ENCODE results near the gene OR2S2. TPM values are rescaled to one million over a fixed set of nuclear protein-coding genes. Genes with fewer than 3 reads are reported as not detected.

OR2S2 gene
- total RNA-seq, 1 experiment from 2014 or later: not detected

DNA sequence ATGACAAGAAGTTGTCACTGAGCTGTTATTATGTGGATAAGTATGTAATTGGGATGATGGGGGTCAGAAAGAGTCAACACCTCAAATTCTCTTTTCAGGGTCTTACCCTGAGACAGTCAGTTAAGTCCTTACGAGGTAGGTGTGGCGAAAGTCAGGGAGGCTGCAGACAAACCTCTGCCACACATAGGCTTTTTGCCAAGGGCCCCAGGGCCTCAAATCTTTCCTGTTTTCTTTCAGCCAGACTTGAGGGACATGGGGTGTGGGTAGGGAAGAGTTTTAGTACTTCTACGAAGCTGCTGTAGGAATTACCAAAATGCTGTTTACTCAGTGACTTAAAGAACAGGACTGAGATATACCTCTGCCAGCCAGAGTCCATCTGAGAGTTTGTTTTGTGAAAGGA is 13.8 kb downstream of the OR2S2 start:
- no peak overlapping the region for H3K27ac Mint-ChIP-seq (ENCODE audit: low read depth, unreplicated experiment)
- TF ChIP-seq, protein P1, sequence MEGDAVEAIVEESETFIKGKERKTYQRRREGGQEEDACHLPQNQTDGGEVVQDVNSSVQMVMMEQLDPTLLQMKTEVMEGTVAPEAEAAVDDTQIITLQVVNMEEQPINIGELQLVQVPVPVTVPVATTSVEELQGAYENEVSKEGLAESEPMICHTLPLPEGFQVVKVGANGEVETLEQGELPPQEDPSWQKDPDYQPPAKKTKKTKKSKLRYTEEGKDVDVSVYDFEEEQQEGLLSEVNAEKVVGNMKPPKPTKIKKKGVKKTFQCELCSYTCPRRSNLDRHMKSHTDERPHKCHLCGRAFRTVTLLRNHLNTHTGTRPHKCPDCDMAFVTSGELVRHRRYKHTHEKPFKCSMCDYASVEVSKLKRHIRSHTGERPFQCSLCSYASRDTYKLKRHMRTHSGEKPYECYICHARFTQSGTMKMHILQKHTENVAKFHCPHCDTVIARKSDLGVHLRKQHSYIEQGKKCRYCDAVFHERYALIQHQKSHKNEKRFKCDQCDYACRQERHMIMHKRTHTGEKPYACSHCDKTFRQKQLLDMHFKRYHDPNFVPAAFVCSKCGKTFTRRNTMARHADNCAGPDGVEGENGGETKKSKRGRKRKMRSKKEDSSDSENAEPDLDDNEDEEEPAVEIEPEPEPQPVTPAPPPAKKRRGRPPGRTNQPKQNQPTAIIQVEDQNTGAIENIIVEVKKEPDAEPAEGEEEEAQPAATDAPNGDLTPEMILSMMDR (IDR thresholded peaks at IDR 0.05; ENCODE audit: unreplicated experiment): no peak
- H3K4me3 Mint-ChIP-seq (ENCODE audit: unreplicated experiment): no peak overlapping the region
- H3K36me3 Mint-ChIP-seq (ENCODE audit: insufficient read depth, unreplicated experiment): no peaks in the 10 kb centered on the region
- no peak for DNase-seq (ENCODE audit: unreplicated experiment)
- intact Hi-C loops (cut with micrococcal nuclease): no loop called here
- ChIA-PET POLR2A (interaction anchor here (2.3 to 3.2 kb wide), 4 partner anchors 20 to 41 kb away, joined by 14 to 52 read pairs (median 16); partner anchors contain the start of gene HRCT1), CTCF (interaction anchor here (0.7 to 4.6 kb wide), 12 partner anchors 9 to 389 kb away, joined by 3 to 88 read pairs (median 8); partner anchors contain the start of gene HRCT1)
- BruUV-seq (replicated peaks): no TSS peak
- no peaks in the 10 kb centered on the region for H3K27me3 Mint-ChIP-seq (ENCODE audit: insufficient read depth, unreplicated experiment)
- no peaks in the 10 kb centered on the region for H3K9me3 Mint-ChIP-seq (ENCODE audit: unreplicated experiment)
- peaks cover 7% of the 10 kb centered on the region for H3K4me1 Mint-ChIP-seq (ENCODE audit: insufficient read depth, unreplicated experiment)

DNA sequence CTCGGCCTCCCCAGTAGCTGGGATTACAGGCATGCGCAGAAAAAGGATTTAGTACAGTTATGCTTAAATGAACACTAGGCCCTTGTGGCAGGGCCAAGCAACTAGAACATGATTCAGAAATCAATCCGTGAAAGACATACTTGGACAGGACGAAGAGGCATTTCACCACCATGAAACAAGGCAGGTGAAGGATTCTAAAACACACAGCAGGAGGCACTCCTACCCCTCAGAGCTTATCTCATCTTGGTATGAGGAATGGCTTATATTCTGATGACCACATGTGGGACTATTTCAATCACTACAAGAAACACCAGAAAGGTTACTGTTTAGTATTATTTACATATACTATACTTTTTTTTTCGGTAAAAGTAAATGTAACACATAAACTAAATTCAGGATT is 15.7 kb downstream of the OR2S2 start:
- ChIA-PET CTCF (interaction anchor here (0.7 to 1.2 kb wide), 6 partner anchors 13 to 169 kb away, joined by 3 to 5 read pairs (median 4); no protein-coding TSS in a partner anchor), POLR2A (interaction anchor here (0.7 kb wide), 1 partner anchor 77 kb away, joined by 4 read pairs; no protein-coding TSS in a partner anchor)
- Mint-ChIP-seq H3K4me1 (ENCODE audit: insufficient read depth, unreplicated experiment) (peaks cover 9% of the 10 kb centered on the region), H3K27me3 (ENCODE audit: insufficient read depth, unreplicated experiment) (no peaks in the 10 kb centered on the region), H3K9me3 (ENCODE audit: unreplicated experiment) (peaks cover 3% of the 10 kb centered on the region), H3K36me3 (ENCODE audit: insufficient read depth, unreplicated experiment) (peaks cover 5% of the 10 kb centered on the region), H3K27ac (ENCODE audit: low read depth, unreplicated experiment) (no peak overlapping the region), H3K4me3 (ENCODE audit: unreplicated experiment) (no peak overlapping the region)
- BruUV-seq (replicated peaks): no TSS peak
- intact Hi-C loops (cut with micrococcal nuclease): no loop called here
- TF ChIP-seq, protein P1 (IDR thresholded peaks at IDR 0.05; ENCODE audit: unreplicated experiment): no peak
- DNase-seq (ENCODE audit: unreplicated experiment): no peak

DNA sequence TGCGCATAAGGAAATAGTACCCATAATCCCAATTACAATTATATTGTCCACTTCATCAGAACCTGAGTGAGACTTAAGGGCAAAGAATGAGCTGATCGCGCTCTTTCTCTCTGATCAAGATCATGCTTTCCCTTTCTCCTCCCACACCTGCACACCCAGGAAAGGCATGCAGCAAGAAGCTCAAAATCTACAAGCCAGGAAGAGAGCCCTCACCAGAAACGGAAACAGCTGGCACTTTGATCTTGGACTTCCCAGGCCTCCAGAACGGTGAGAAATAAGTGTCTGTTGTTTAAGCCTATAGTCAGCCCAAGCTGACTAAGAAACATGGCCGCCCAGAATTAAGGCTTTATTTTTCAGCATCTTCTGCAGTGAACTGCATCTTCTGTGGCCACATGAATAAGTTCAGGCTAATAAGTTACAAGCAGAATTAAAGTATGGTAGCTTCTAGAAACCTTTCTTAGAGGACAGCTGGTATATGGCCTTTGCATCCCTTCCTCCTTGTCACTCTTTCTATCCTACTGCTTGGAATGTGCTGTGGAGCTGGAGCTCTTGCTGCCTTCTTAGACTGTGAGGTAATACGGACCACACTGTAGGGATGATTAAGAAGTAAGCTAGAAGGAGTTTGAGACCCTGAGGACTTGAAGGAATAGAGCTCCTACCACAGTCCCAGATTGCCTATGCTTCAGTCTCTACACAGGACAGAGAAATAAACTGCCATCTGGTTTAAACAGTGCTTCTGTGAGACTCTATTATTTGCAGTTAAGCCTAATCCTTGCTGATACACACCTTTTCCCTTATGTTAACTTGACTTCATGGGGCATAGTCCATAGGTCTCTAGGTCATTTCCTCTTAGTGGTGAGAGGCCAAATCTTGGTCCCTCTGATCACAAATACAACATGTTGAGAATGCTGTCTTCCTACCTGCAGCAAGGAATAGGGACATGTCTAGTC is 17.2 kb downstream of the OR2S2 start:
- CTCF ChIA-PET: interaction anchor here (0.6 to 2.3 kb wide), 8 partner anchors 9 to 213 kb away, joined by 3 to 9 read pairs (median 3); no protein-coding TSS in a partner anchor
- no TSS peak for BruUV-seq (replicated peaks)
- H3K27ac Mint-ChIP-seq (ENCODE audit: low read depth, unreplicated experiment): no peak overlapping the region
- POLR2A ChIA-PET: interaction anchor here (2.1 kb wide), 1 partner anchor 34 kb away, joined by 9 read pairs; the partner anchor contains the start of gene HRCT1
- TF ChIP-seq, protein P1 (IDR thresholded peaks at IDR 0.05; ENCODE audit: unreplicated experiment): no peak
- DNase-seq (ENCODE audit: unreplicated experiment): no peak
- H3K4me1 Mint-ChIP-seq (ENCODE audit: insufficient read depth, unreplicated experiment): peaks cover 19% of the 10 kb centered on the region
- no peak overlapping the region for H3K4me3 Mint-ChIP-seq (ENCODE audit: unreplicated experiment)
- H3K36me3 Mint-ChIP-seq (ENCODE audit: insufficient read depth, unreplicated experiment): peaks cover 5% of the 10 kb centered on the region
- intact Hi-C loops (cut with micrococcal nuclease): no loop called here
- no peaks in the 10 kb centered on the region for H3K27me3 Mint-ChIP-seq (ENCODE audit: insufficient read depth, unreplicated experiment)
- peaks cover 8% of the 10 kb centered on the region for H3K9me3 Mint-ChIP-seq (ENCODE audit: unreplicated experiment)

DNA sequence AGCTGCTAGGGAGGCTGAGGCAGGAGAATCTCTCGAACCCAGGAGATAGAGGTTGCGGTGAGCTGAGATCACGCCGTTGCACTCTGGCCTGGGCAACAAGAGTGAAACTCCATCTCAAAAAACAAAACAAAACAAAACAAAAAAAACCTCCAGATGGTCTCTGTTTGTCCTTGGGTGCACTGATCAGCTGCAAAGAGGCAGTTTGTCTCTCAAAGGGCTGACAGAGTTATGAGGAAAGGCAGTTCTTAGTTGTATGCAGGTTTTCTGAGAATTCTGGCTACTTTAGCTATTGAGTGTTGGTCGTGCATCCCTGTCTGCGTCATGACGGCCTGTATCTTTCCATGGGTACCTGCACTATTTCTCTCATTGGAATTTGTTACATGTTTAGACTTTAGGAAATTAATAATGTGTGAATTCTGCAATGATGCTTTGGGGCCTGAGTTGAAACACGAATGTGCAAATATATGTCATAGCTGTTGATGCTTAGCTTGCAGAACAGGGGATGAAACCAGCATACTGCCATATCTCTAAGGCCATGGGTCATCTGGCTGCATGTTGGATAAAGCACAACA is 18.2 kb downstream of the OR2S2 start:
- Mint-ChIP-seq H3K4me3 (ENCODE audit: unreplicated experiment) (no peak overlapping the region), H3K27me3 (ENCODE audit: insufficient read depth, unreplicated experiment) (no peaks in the 10 kb centered on the region), H3K9me3 (ENCODE audit: unreplicated experiment) (peaks cover 8% of the 10 kb centered on the region), H3K27ac (ENCODE audit: low read depth, unreplicated experiment) (no peak overlapping the region), H3K36me3 (ENCODE audit: insufficient read depth, unreplicated experiment) (peaks cover 5% of the 10 kb centered on the region), H3K4me1 (ENCODE audit: insufficient read depth, unreplicated experiment) (peaks cover 13% of the 10 kb centered on the region)
- DNase-seq (ENCODE audit: unreplicated experiment): no peak
- intact Hi-C loops (cut with micrococcal nuclease): no loop called here
- no TSS peak for BruUV-seq (replicated peaks)
- POLR2A ChIA-PET: interaction anchor here (0.7 to 2.1 kb wide), 2 partner anchors 33 to 589 kb away, joined by 3 to 9 read pairs; partner anchors contain the start of gene HRCT1
- TF ChIP-seq, protein P1 (IDR thresholded peaks at IDR 0.05; ENCODE audit: unreplicated experiment): no peak
- CTCF ChIA-PET: interaction anchor here (0.7 to 2.3 kb wide), 3 partner anchors 10 to 36 kb away, joined by 3 to 9 read pairs (median 5); no protein-coding TSS in a partner anchor
